Esophagus muscularis mucosa (tissue), 3 donors: ENCODE data around the gene MRPL18.

ENCODE experiments used
- POLR2A ChIP-seq: fragments of 450-650 bp; IDR thresholded peaks from one replicate; pipeline ENCODE4 v1.6.1; 2017; ENCODE audit warnings: antibody characterized with exemption, moderate library complexity, mild to moderate bottlenecking, low read depth
- TF ChIP-seq, protein P1 (sequence below), 3 experiments: fragments of 200-600 bp in 2 of 3; fragments of 450-650 bp in 1 of 3; sonication (generic) in 2 of 3; IDR thresholded peaks; one replicate each; pipeline ENCODE4 v1.5.1; 2017 to 2019; ENCODE audit warnings: antibody characterized with exemption in 3 of 3, mild to moderate bottlenecking in 2 of 3, moderate library complexity in 1 of 3

DNA sequence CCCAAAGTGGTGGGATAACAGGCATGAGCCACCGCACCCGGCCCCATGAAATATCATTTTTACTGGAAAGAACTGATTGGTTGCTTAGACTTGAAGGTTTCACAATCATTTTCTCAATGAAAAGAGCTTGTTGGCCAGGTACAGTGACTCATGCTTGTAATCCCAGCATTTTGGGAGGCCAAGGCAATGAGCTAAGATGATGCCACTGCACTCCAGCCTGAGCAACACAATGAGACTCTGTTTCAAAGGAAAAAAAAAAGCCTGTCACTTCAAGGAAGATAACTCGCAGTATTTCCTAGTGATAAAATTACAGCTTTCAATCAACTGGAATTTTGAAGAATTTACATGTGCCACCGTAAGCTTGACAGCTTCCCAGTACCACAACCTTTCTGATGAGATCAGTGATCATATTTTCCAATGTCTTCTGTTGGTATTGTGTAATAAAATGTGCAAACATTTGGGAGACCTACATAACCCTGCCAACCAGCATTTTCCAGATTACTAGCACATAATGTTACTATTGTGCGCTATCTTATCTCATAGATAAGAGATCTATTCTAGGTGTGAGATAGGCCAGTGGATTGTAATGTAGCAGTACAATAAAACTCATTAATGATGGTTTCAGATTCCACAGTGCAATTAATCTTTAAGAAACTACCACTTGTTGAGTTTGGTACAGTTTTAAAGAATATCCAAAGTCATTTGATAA, 17.0 kb downstream of the MRPL18 start:
- TF ChIP-seq, protein P1, sequence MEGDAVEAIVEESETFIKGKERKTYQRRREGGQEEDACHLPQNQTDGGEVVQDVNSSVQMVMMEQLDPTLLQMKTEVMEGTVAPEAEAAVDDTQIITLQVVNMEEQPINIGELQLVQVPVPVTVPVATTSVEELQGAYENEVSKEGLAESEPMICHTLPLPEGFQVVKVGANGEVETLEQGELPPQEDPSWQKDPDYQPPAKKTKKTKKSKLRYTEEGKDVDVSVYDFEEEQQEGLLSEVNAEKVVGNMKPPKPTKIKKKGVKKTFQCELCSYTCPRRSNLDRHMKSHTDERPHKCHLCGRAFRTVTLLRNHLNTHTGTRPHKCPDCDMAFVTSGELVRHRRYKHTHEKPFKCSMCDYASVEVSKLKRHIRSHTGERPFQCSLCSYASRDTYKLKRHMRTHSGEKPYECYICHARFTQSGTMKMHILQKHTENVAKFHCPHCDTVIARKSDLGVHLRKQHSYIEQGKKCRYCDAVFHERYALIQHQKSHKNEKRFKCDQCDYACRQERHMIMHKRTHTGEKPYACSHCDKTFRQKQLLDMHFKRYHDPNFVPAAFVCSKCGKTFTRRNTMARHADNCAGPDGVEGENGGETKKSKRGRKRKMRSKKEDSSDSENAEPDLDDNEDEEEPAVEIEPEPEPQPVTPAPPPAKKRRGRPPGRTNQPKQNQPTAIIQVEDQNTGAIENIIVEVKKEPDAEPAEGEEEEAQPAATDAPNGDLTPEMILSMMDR (IDR thresholded peaks at IDR 0.05) = no peak
- no peak for TF ChIP-seq POLR2A
